Measurements from ENCODE around the gene IL7R. TPM values are rescaled to one million over a fixed set of nuclear protein-coding genes. Genes with fewer than 3 reads are reported as not detected.
"Not testable (repeated sequence)": the region's sequence is repeated elsewhere in the genome, so short reads cannot be mapped to it uniquely, and the experiment has no call there.

Gene IL7R
- total RNA-seq, 1 donor, result 360 TPM

GRCh38 chr5:35853631-35854030 lies 3.1 kb upstream of the IL7R start:
- Histone ChIP-seq H3K4me1 (ENCODE audit: insufficient read depth, low read length) (peaks cover 35% of the 10 kb centered on the region), H3K9me3 (ENCODE audit: low read depth, low read length) (no peaks in the 10 kb centered on the region), H3K4me3 (ENCODE audit: low read length) (peak overlapping the region; percentile 20), H3K27me3 (ENCODE audit: insufficient read depth, low read length) (no peaks in the 10 kb centered on the region)

- Histone ChIP-seq H3K4me3 (ENCODE audit: low read length) (peak overlapping the region; percentile 20), H3K9me3 (ENCODE audit: low read depth, low read length) (no peaks in the 10 kb centered on the region), H3K27me3 (ENCODE audit: insufficient read depth, low read length) (no peaks in the 10 kb centered on the region), H3K4me1 (ENCODE audit: insufficient read depth, low read length) (peaks cover 35% of the 10 kb centered on the region)
These were observed 2.4 kb upstream of the IL7R start for GRCh38 chr5:35854248-35854647.

GRCh38 chr5:35855187-35855586 lies 1.5 kb upstream of the IL7R start:
- H3K4me1 ChIP-seq (ENCODE audit: insufficient read depth, low read length), result peaks cover 35% of the 10 kb centered on the region
- no peaks in the 10 kb centered on the region for H3K9me3 ChIP-seq (ENCODE audit: low read depth, low read length)
- H3K27me3 ChIP-seq (ENCODE audit: insufficient read depth, low read length), result no peaks in the 10 kb centered on the region
- H3K4me3 ChIP-seq (ENCODE audit: low read length), result no peak overlapping the region

- H3K4me1 ChIP-seq (ENCODE audit: insufficient read depth, low read length), result peaks cover 39% of the 10 kb centered on the region
- H3K4me3 ChIP-seq (ENCODE audit: low read length), result peak overlapping the region; percentile 47
- H3K9me3 ChIP-seq (ENCODE audit: low read depth, low read length); H3K27me3 ChIP-seq (ENCODE audit: insufficient read depth, low read length): not testable (repeated sequence)
These were observed 416 bp upstream of the IL7R start for GRCh38 chr5:35856186-35856764.

GRCh38 chr5:35857606-35858205 lies 1.0 kb downstream of the IL7R start:
- Histone ChIP-seq H3K27me3 (ENCODE audit: insufficient read depth, low read length) (no peaks in the 10 kb centered on the region), H3K4me1 (ENCODE audit: insufficient read depth, low read length) (peaks cover 35% of the 10 kb centered on the region), H3K4me3 (ENCODE audit: low read length) (peak overlapping the region; percentile 47), H3K9me3 (ENCODE audit: low read depth, low read length) (no peaks in the 10 kb centered on the region)

GRCh38 chr5:35859101-35859661 lies 2.5 kb downstream of the IL7R start:
- Histone ChIP-seq H3K27me3 (ENCODE audit: insufficient read depth, low read length) (no peaks in the 10 kb centered on the region), H3K4me1 (ENCODE audit: insufficient read depth, low read length) (peaks cover 23% of the 10 kb centered on the region), H3K4me3 (ENCODE audit: low read length) (peak overlapping the region; percentile 47), H3K9me3 (ENCODE audit: low read depth, low read length) (no peaks in the 10 kb centered on the region)

GRCh38 chr5:35860686-35861085 lies 4.0 kb downstream of the IL7R start:
- H3K4me3 ChIP-seq (ENCODE audit: low read length), result peak overlapping the region; percentile 35
- H3K9me3 ChIP-seq (ENCODE audit: low read depth, low read length), result no peaks in the 10 kb centered on the region
- H3K4me1 ChIP-seq (ENCODE audit: insufficient read depth, low read length), result peaks cover 23% of the 10 kb centered on the region
- H3K27me3 ChIP-seq (ENCODE audit: insufficient read depth, low read length), result no peaks in the 10 kb centered on the region

GRCh38 chr5:35861718-35862117 lies 5.0 kb downstream of the IL7R start:
- H3K27me3 ChIP-seq (ENCODE audit: insufficient read depth, low read length), result no peaks in the 10 kb centered on the region
- H3K4me3 ChIP-seq (ENCODE audit: low read length), result peak overlapping the region; percentile 35
- peaks cover 15% of the 10 kb centered on the region for H3K4me1 ChIP-seq (ENCODE audit: insufficient read depth, low read length)
- no peaks in the 10 kb centered on the region for H3K9me3 ChIP-seq (ENCODE audit: low read depth, low read length)

- Histone ChIP-seq H3K9me3 (ENCODE audit: low read depth, low read length) (no peaks in the 10 kb centered on the region), H3K27me3 (ENCODE audit: insufficient read depth, low read length) (no peaks in the 10 kb centered on the region), H3K4me3 (ENCODE audit: low read length) (peak overlapping the region; percentile 35), H3K4me1 (ENCODE audit: insufficient read depth, low read length) (peaks cover 12% of the 10 kb centered on the region)
These were observed 5.4 kb downstream of the IL7R start for GRCh38 chr5:35862126-35862525.

- H3K4me1 ChIP-seq (ENCODE audit: insufficient read depth, low read length), result peaks cover 12% of the 10 kb centered on the region
- H3K9me3 ChIP-seq (ENCODE audit: low read depth, low read length), result no peaks in the 10 kb centered on the region
- no peaks in the 10 kb centered on the region for H3K27me3 ChIP-seq (ENCODE audit: insufficient read depth, low read length)
- peak overlapping the region; percentile 35 for H3K4me3 ChIP-seq (ENCODE audit: low read length)
These were observed 6.5 kb downstream of the IL7R start for GRCh38 chr5:35863159-35863558.

- no peaks in the 10 kb centered on the region for H3K9me3 ChIP-seq (ENCODE audit: low read depth, low read length)
- H3K4me3 ChIP-seq (ENCODE audit: low read length), result no peak overlapping the region
- H3K27me3 ChIP-seq (ENCODE audit: insufficient read depth, low read length), result no peaks in the 10 kb centered on the region
- H3K4me1 ChIP-seq (ENCODE audit: insufficient read depth, low read length), result peaks cover 13% of the 10 kb centered on the region
These were observed 11.3 kb downstream of the IL7R start for GRCh38 chr5:35867998-35868397.

- no peaks in the 10 kb centered on the region for H3K27me3 ChIP-seq (ENCODE audit: insufficient read depth, low read length)
- H3K9me3 ChIP-seq (ENCODE audit: low read depth, low read length), result no peaks in the 10 kb centered on the region
- no peak overlapping the region for H3K4me3 ChIP-seq (ENCODE audit: low read length)
- peaks cover 13% of the 10 kb centered on the region for H3K4me1 ChIP-seq (ENCODE audit: insufficient read depth, low read length)
These were observed 13.1 kb downstream of the IL7R start for GRCh38 chr5:35869685-35870277.

GRCh38 chr5:35870605-35871004 lies 13.9 kb downstream of the IL7R start:
- H3K9me3 ChIP-seq (ENCODE audit: low read depth, low read length), result no peaks in the 10 kb centered on the region
- H3K27me3 ChIP-seq (ENCODE audit: insufficient read depth, low read length), result no peaks in the 10 kb centered on the region
- H3K4me3 ChIP-seq (ENCODE audit: low read length), result no peak overlapping the region
- H3K4me1 ChIP-seq (ENCODE audit: insufficient read depth, low read length), result peaks cover 13% of the 10 kb centered on the region

GRCh38 chr5:35876454-35876853 lies 19.8 kb downstream of the IL7R start:
- H3K4me1 ChIP-seq (ENCODE audit: insufficient read depth, low read length), result peaks cover 14% of the 10 kb centered on the region
- H3K4me3 ChIP-seq (ENCODE audit: low read length), result no peak overlapping the region
- H3K27me3 ChIP-seq (ENCODE audit: insufficient read depth, low read length), result no peaks in the 10 kb centered on the region

GRCh38 chr5:35876922-35877321 lies 20.2 kb downstream of the IL7R start:
- Histone ChIP-seq H3K4me1 (ENCODE audit: insufficient read depth, low read length) (peaks cover 14% of the 10 kb centered on the region), H3K9me3 (ENCODE audit: low read depth, low read length) (no peaks in the 10 kb centered on the region), H3K4me3 (ENCODE audit: low read length) (no peak overlapping the region), H3K27me3 (ENCODE audit: insufficient read depth, low read length) (no peaks in the 10 kb centered on the region)

More at GRCh38 chr5:35876454-35876853, 19.8 kb downstream of the IL7R start:
- H3K9me3 ChIP-seq (ENCODE audit: low read depth, low read length), result no peaks in the 10 kb centered on the region

Data from mononuclear cell (primary cell).